NCI-H187 treated with DMSO at 0.1 percent for 48 hours (cell line): Measurements from ENCODE around the gene DLG4.
A peak's percentile ranks its signal among the peaks of the same experiment; 100 is the strongest.

Experiments used
- DNase-seq: peaks from one replicate; lab custom pipeline; 2025; lab: John Stamatoyannopoulos, UW

Gene DLG4

GRCh38 chr17:7214300-7215135, 5.1 kb downstream of the DLG4 start:
- DNase-seq: peak; percentile 77

GRCh38 chr17:7213895-7214299, 5.7 kb downstream of the DLG4 start:
- peak; percentile 55 for DNase-seq

- no peak for DNase-seq
These were observed 8.0 kb downstream of the DLG4 start for GRCh38 chr17:7211491-7212273.

GRCh38 chr17:7208754-7209460, 10.7 kb downstream of the DLG4 start:
- no peak for DNase-seq

GRCh38 chr17:7208027-7208571, 11.5 kb downstream of the DLG4 start:
- no peak for DNase-seq

- DNase-seq: no peak
These were observed 12.3 kb downstream of the DLG4 start for GRCh38 chr17:7207120-7208001.

GRCh38 chr17:7205561-7205960, 14.1 kb downstream of the DLG4 start:
- no peak for DNase-seq

- no peak for DNase-seq
These were observed 14.7 kb downstream of the DLG4 start for GRCh38 chr17:7204828-7205461.

- no peak for DNase-seq
These were observed 15.3 kb downstream of the DLG4 start for GRCh38 chr17:7204336-7204735.

GRCh38 chr17:7203391-7203790, 16.2 kb downstream of the DLG4 start:
- DNase-seq: no peak

- no peak for DNase-seq
These were observed 22.8 kb downstream of the DLG4 start for GRCh38 chr17:7196651-7197401.

- DNase-seq: no peak
These were observed 23.7 kb downstream of the DLG4 start for GRCh38 chr17:7195971-7196370.

- no peak for DNase-seq
These were observed 27.2 kb downstream of the DLG4 start for GRCh38 chr17:7192271-7192937.

GRCh38 chr17:7191571-7192270, 27.9 kb downstream of the DLG4 start:
- no peak for DNase-seq

- no peak for DNase-seq
These were observed 28.6 kb downstream of the DLG4 start for GRCh38 chr17:7191069-7191468.

- no peak for DNase-seq
These were observed 29.2 kb downstream of the DLG4 start for GRCh38 chr17:7190276-7190917.

GRCh38 chr17:7186241-7186640, 33.4 kb downstream of the DLG4 start:
- no peak for DNase-seq

- DNase-seq: no peak
These were observed 35.0 kb downstream of the DLG4 start for GRCh38 chr17:7184647-7185046.
